Trophoblast cell (in vitro differentiated cells and primary cell): Measurements from ENCODE around the gene MYBPH.

ENCODE experiments used
- DNase-seq, 2 donors: peaks; one replicate each; pipeline ENCODE4 v3.0.0-alpha.2; 2016
- H2AFZ ChIP-seq: 2 replicates; pipeline ENCODE4 v1.6.1; 2013; ENCODE audit warnings: low read length, moderate library complexity, mild to moderate bottlenecking; ENCODE audit not compliant: insufficient read depth, poor library complexity
- H2AK5ac ChIP-seq: 2 replicates; pipeline ENCODE4 v1.6.1; 2013; ENCODE audit warnings: mild to moderate bottlenecking, low read length
- H2BK120ac ChIP-seq: 2 replicates; pipeline ENCODE4 v1.6.1; 2013; ENCODE audit warnings: low read length, mild to moderate bottlenecking, moderate library complexity; ENCODE audit not compliant: insufficient read depth, poor library complexity
- H2BK12ac ChIP-seq: 2 replicates; pipeline ENCODE4 v1.6.1; 2013; ENCODE audit warnings: mild to moderate bottlenecking, low read length, moderate library complexity
- H2BK5ac ChIP-seq: 2 replicates; pipeline ENCODE4 v1.6.1; 2013; ENCODE audit warnings: low read length, low read depth, moderate library complexity, mild to moderate bottlenecking; ENCODE audit not compliant: poor library complexity
- H3K14ac ChIP-seq: 2 replicates; pipeline ENCODE4 v1.6.1; 2013; ENCODE audit warnings: mild to moderate bottlenecking, low read length
- H3K18ac ChIP-seq: 2 replicates; pipeline ENCODE4 v1.6.1; 2013; ENCODE audit warnings: mild to moderate bottlenecking, low read length
- H3K23ac ChIP-seq: 2 replicates; pipeline ENCODE4 v1.6.1; 2013; ENCODE audit warnings: low read length
- H3K27ac ChIP-seq: 2 replicates; pipeline ENCODE4 v1.5.1; 2013; ENCODE audit warnings: low read depth, mild to moderate bottlenecking, inconsistent platforms, low read length, moderate library complexity
- H3K27me3 ChIP-seq: 2 replicates; pipeline ENCODE4 v1.6.1; 2013; ENCODE audit warnings: inconsistent platforms, mild to moderate bottlenecking, low read length, moderate library complexity; ENCODE audit not compliant: insufficient read depth
- H3K36me3 ChIP-seq, 2 experiments: 1 replicate in 1 of 2; 2 replicates in 1 of 2; pipeline ENCODE4 v1.6.1; 2013; ENCODE audit warnings: low read length in 2 of 2, mild to moderate bottlenecking in 2 of 2, moderate library complexity in 1 of 2; ENCODE audit not compliant: insufficient read depth in 2 of 2, control insufficient read depth in 1 of 2
- H3K4ac ChIP-seq: 2 replicates; pipeline ENCODE4 v1.6.1; 2013; ENCODE audit warnings: low read depth, mild to moderate bottlenecking, low read length, moderate library complexity
- H3K4me1 ChIP-seq, 2 experiments: 1 replicate in 1 of 2; 2 replicates in 1 of 2; pipeline ENCODE4 v1.6.1; 2013; ENCODE audit warnings: low read length in 2 of 2, mild to moderate bottlenecking in 2 of 2, moderate library complexity in 1 of 2; ENCODE audit not compliant: insufficient read depth in 2 of 2, control insufficient read depth in 1 of 2
- H3K4me2 ChIP-seq: 2 replicates; pipeline ENCODE4 v1.6.1; 2013; ENCODE audit warnings: inconsistent platforms, mild to moderate bottlenecking, low read length, moderate library complexity
- H3K4me3 ChIP-seq: 2 replicates; pipeline ENCODE4 v1.5.1; 2013; ENCODE audit warnings: mild to moderate bottlenecking, low read depth, low read length, inconsistent platforms
- H3K79me1 ChIP-seq: one replicate; pipeline ENCODE4 v1.6.1; 2013; ENCODE audit warnings: low read length
- H3K79me2 ChIP-seq: 2 replicates; pipeline ENCODE4 v1.6.1; 2013; ENCODE audit warnings: low read length, mild to moderate bottlenecking; ENCODE audit not compliant: control insufficient read depth, insufficient read depth, poor library complexity
- H3K9ac ChIP-seq: 2 replicates; pipeline ENCODE4 v1.6.1; 2013; ENCODE audit warnings: mild to moderate bottlenecking, low read length
- H3K9me3 ChIP-seq: 2 replicates; pipeline ENCODE4 v1.6.1; 2013; ENCODE audit warnings: low read depth, mild to moderate bottlenecking, control low read depth, inconsistent platforms, low read length; ENCODE audit not compliant: insufficient read depth
- H4K12ac ChIP-seq: 2 replicates; pipeline ENCODE4 v1.6.1; 2013; ENCODE audit warnings: low read depth, mild to moderate bottlenecking, low read length, moderate library complexity
- H4K8ac ChIP-seq: 2 replicates; pipeline ENCODE4 v1.6.1; 2013; ENCODE audit warnings: low read depth, mild to moderate bottlenecking, low read length, moderate library complexity
- H4K91ac ChIP-seq: one replicate; pipeline ENCODE4 v1.6.1; 2013; ENCODE audit warnings: low read depth, mild to moderate bottlenecking, low read length, moderate library complexity
- WGBS: extraction: QIAGEN DNeasy Blood & Tissue Kit; methylation state at CpG from one replicate; pipeline ENCODE4 v1.1.7; 2013; ENCODE audit warnings: missing lambda C conversion rate; ENCODE audit not compliant: insufficient read length, insufficient coverage; ENCODE audit errors: extremely low coverage; 5-methylcytosine and 5-hydroxymethylcytosine counted together

MYBPH gene

GRCh38 chr1:203124546-203125317, 50.9 kb downstream of the MYBPH start:
- H3K79me1 ChIP-seq, result no peaks in the 10 kb centered on the region
- no peak overlapping the region for H4K91ac ChIP-seq
- peaks cover 19% of the 10 kb centered on the region for H3K27me3 ChIP-seq
- no peak overlapping the region for H2BK120ac ChIP-seq
- no peaks in the 10 kb centered on the region for H3K79me2 ChIP-seq
- no CpG with 5 or more reads among the region's 5 CpGs for WGBS
- H3K36me3 ChIP-seq, result no peaks in the 10 kb centered on the region
- H4K12ac ChIP-seq, result no peak overlapping the region
- no peak overlapping the region for H3K23ac ChIP-seq
- H3K4me1 ChIP-seq, result peaks cover 3 to 7% of the 10 kb centered on the region in 2 experiments
- no peak overlapping the region for H3K4ac ChIP-seq
- no peak overlapping the region for H3K9ac ChIP-seq
- no peak overlapping the region for H2AFZ ChIP-seq
- DNase-seq, result no peak
- no peak overlapping the region for H2BK5ac ChIP-seq
- no peak overlapping the region for H2AK5ac ChIP-seq
- peaks cover 1% of the 10 kb centered on the region for H3K9me3 ChIP-seq
- H3K4me2 ChIP-seq, result no peak overlapping the region
- no peak overlapping the region for H3K18ac ChIP-seq
- no peak overlapping the region for H3K14ac ChIP-seq
- no peak overlapping the region for H3K4me3 ChIP-seq
- H4K8ac ChIP-seq, result no peak overlapping the region
- no peak overlapping the region for H2BK12ac ChIP-seq
- H3K27ac ChIP-seq, result no peak overlapping the region

- Histone ChIP-seq H3K4me3 (no peak overlapping the region), H2BK120ac (no peak overlapping the region), H2AK5ac (no peak overlapping the region), H3K27me3 (peaks cover 15% of the 10 kb centered on the region), H2BK12ac (no peak overlapping the region), H3K9me3 (peaks cover 1% of the 10 kb centered on the region), H3K14ac (no peak overlapping the region), H3K23ac (no peak overlapping the region), H3K27ac (no peak overlapping the region), H3K9ac (no peak overlapping the region), H3K79me2 (no peaks in the 10 kb centered on the region), H4K91ac (no peak overlapping the region), H3K4me1 (peaks cover 3 to 7% of the 10 kb centered on the region in 2 experiments), H2BK5ac (no peak overlapping the region), H3K36me3 (no peaks in the 10 kb centered on the region), H3K4me2 (no peak overlapping the region), H3K79me1 (no peaks in the 10 kb centered on the region), H3K4ac (no peak overlapping the region), H4K12ac (no peak overlapping the region), H4K8ac (no peak overlapping the region), H3K18ac (no peak overlapping the region), H2AFZ (no peak overlapping the region)
- WGBS, result no CpG with 5 or more reads among the region's 5 CpGs
- DNase-seq, result no peak
Measured at GRCh38 chr1:203124011-203124410, 51.6 kb downstream of the MYBPH start.

GRCh38 chr1:203122159-203122558, 53.5 kb downstream of the MYBPH start:
- Histone ChIP-seq H3K23ac (no peak overlapping the region), H2BK5ac (no peak overlapping the region), H4K91ac (no peak overlapping the region), H3K79me2 (no peaks in the 10 kb centered on the region), H3K27me3 (no peaks in the 10 kb centered on the region), H3K4ac (no peak overlapping the region), H2BK120ac (no peak overlapping the region), H4K12ac (no peak overlapping the region), H2AFZ (no peak overlapping the region), H3K4me3 (no peak overlapping the region), H3K14ac (no peak overlapping the region), H2BK12ac (no peak overlapping the region), H3K4me1 (peaks cover 0 to under 1% of the 10 kb centered on the region in 2 experiments), H3K9ac (no peak overlapping the region), H3K4me2 (no peak overlapping the region), H4K8ac (no peak overlapping the region), H3K27ac (no peak overlapping the region), H3K18ac (no peak overlapping the region), H3K36me3 (no peaks in the 10 kb centered on the region), H3K79me1 (no peaks in the 10 kb centered on the region), H3K9me3 (peaks cover 3% of the 10 kb centered on the region), H2AK5ac (no peak overlapping the region)
- no CpG with 5 or more reads among the region's 2 CpGs for WGBS
- no peak for DNase-seq

GRCh38 chr1:203121186-203122015, 54.2 kb downstream of the MYBPH start:
- Histone ChIP-seq H3K4me1 (no peaks in the 10 kb centered on the region), H2AFZ (no peak overlapping the region), H3K4ac (no peak overlapping the region), H3K79me1 (no peaks in the 10 kb centered on the region), H2BK5ac (no peak overlapping the region), H3K18ac (no peak overlapping the region), H3K23ac (no peak overlapping the region), H2AK5ac (no peak overlapping the region), H3K79me2 (no peaks in the 10 kb centered on the region), H4K12ac (no peak overlapping the region), H3K4me3 (no peak overlapping the region), H3K36me3 (no peaks in the 10 kb centered on the region), H3K9me3 (peaks cover 3% of the 10 kb centered on the region), H3K14ac (no peak overlapping the region), H4K91ac (no peak overlapping the region), H2BK12ac (no peak overlapping the region), H3K9ac (no peak overlapping the region), H3K27ac (no peak overlapping the region), H3K4me2 (no peak overlapping the region), H4K8ac (no peak overlapping the region), H2BK120ac (no peak overlapping the region), H3K27me3 (no peaks in the 10 kb centered on the region)
- no CpG with 5 or more reads among the region's 11 CpGs for WGBS
- DNase-seq, result no peak
